ENCODE results near the gene ASB13.

The ASB13 gene

GRCh38 chr10:5591336-5591824, 75.0 kb downstream of the ASB13 start:
- H3K4me3 ChIP-seq (replicated peaks; ENCODE audit: low read depth, low read length): no peak overlapping the region
- H3K36me3 ChIP-seq (ENCODE audit: control insufficient read depth, insufficient read depth, low read length): no peaks in the 10 kb centered on the region
- no peak for TF ChIP-seq CTCF (IDR thresholded peaks at IDR 0.05; ENCODE audit: insufficient read depth, low read length, poor library complexity, severe bottlenecking)
- no peak for DNase-seq (ENCODE audit: extremely low read depth, insufficient read length)
- peaks cover 11% of the 10 kb centered on the region for H3K27me3 ChIP-seq (replicated peaks; ENCODE audit: control insufficient read depth, insufficient read depth, low read length)

- Histone ChIP-seq H3K27me3 (replicated peaks; ENCODE audit: control insufficient read depth, insufficient read depth, low read length) (peaks cover 10% of the 10 kb centered on the region), H3K36me3 (ENCODE audit: control insufficient read depth, insufficient read depth, low read length) (no peaks in the 10 kb centered on the region), H3K4me3 (replicated peaks; ENCODE audit: low read depth, low read length) (no peak overlapping the region)
- TF ChIP-seq CTCF (IDR thresholded peaks at IDR 0.05; ENCODE audit: insufficient read depth, low read length, poor library complexity, severe bottlenecking): no peak
- no peak for DNase-seq (ENCODE audit: extremely low read depth, insufficient read length)
These were observed 75.6 kb downstream of the ASB13 start for GRCh38 chr10:5590816-5591215.

GRCh38 chr10:5589661-5590511, 76.5 kb downstream of the ASB13 start:
- TF ChIP-seq CTCF (IDR thresholded peaks at IDR 0.05; ENCODE audit: insufficient read depth, low read length, poor library complexity, severe bottlenecking): no peak
- DNase-seq (ENCODE audit: extremely low read depth, insufficient read length): no peak
- Histone ChIP-seq H3K4me3 (replicated peaks; ENCODE audit: low read depth, low read length) (no peak overlapping the region), H3K27me3 (replicated peaks; ENCODE audit: control insufficient read depth, insufficient read depth, low read length) (peaks cover 10% of the 10 kb centered on the region), H3K36me3 (ENCODE audit: control insufficient read depth, insufficient read depth, low read length) (no peaks in the 10 kb centered on the region)

DNA sequence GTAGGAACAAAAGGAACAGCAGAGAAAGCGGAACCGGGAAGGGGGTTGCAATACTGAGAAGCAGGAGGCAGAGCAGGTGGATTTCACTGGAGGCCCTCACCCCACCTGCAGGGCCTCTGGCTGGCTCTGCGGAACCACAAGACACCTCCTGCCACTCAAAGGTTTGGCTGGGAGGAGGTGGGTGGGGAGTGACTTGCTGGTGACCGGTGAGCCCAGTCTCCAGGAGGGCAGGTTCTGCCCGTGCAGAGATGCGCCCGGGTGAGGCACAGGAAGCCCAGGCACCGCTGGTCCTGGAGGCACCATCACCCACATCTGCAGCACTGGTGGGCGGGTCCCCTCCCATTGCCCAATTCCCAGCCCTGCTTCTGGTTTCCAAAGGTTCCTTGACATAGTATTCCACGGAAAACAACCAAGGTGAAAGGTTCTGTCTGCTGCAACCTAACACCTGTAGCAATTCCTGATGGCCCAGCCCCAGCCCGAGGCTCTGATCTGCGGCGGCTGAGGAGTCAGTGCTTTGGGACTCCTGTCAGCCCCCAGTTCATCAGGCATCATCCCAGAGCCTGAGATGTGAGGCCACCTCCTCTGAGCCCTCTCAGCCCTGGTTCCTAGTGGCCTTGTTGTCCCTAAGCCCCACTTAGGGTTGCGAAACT, 77.3 kb downstream of the ASB13 start:
- H3K36me3 ChIP-seq (ENCODE audit: control insufficient read depth, insufficient read depth, low read length): no peaks in the 10 kb centered on the region
- H3K4me3 ChIP-seq (replicated peaks; ENCODE audit: low read depth, low read length): no peak overlapping the region
- peaks cover 10% of the 10 kb centered on the region for H3K27me3 ChIP-seq (replicated peaks; ENCODE audit: control insufficient read depth, insufficient read depth, low read length)
- no peak for TF ChIP-seq CTCF (IDR thresholded peaks at IDR 0.05; ENCODE audit: insufficient read depth, low read length, poor library complexity, severe bottlenecking)
- no peak for DNase-seq (ENCODE audit: extremely low read depth, insufficient read length)

Measured in GM06990 (cell line).